ENCODE data around the gene HOXC9.

The HOXC9 gene

GRCh38 chr12:54001283-54002187 lies 1.6 kb downstream of the HOXC9 start (continued):
- no peak for TF ChIP-seq ZNF529 (tag by site-specific recombination; IDR thresholded peaks at IDR 0.05; ENCODE audit: insufficient replicate concordance)
- TF ChIP-seq ZBTB6 (tag by site-specific recombination; IDR thresholded peaks at IDR 0.05), result no peak
- no peak for TF ChIP-seq ZSCAN16 (tag by site-specific recombination; IDR thresholded peaks at IDR 0.05)
- no peak for TF ChIP-seq ZNF510 (tag by site-specific recombination; IDR thresholded peaks at IDR 0.05; ENCODE audit: insufficient replicate concordance)
- no peak for TF ChIP-seq ZNF175 (tag by site-specific recombination; IDR thresholded peaks at IDR 0.05)
- TF ChIP-seq ZNF292 (tag by site-specific recombination; IDR thresholded peaks at IDR 0.05; ENCODE audit: borderline replicate concordance, low read depth), result no peak
- TF ChIP-seq ZNF2 (tag by site-specific recombination; IDR thresholded peaks at IDR 0.05), result no peak
- TF ChIP-seq ZSCAN5A (tag by site-specific recombination; IDR thresholded peaks at IDR 0.05), result no peak
- no peak for TF ChIP-seq ZFP41 (tag by site-specific recombination; IDR thresholded peaks at IDR 0.05; ENCODE audit: borderline replicate concordance)
- no peak for TF ChIP-seq ZNF768 (tag by site-specific recombination; IDR thresholded peaks at IDR 0.05)
- no peak for TF ChIP-seq EGR2 (tag by site-specific recombination; IDR thresholded peaks at IDR 0.05; ENCODE audit: low read depth)
- no peak for TF ChIP-seq ZNF433 (tag by site-specific recombination; IDR thresholded peaks at IDR 0.05; ENCODE audit: low read depth)
- no peak for TF ChIP-seq ZNF777 (tag by site-specific recombination; IDR thresholded peaks at IDR 0.05; ENCODE audit: borderline replicate concordance)
- TF ChIP-seq ZNF362 (tag by site-specific recombination; IDR thresholded peaks at IDR 0.05), result no peak
- TF ChIP-seq ZNF37A (tag by site-specific recombination; IDR thresholded peaks at IDR 0.05), result no peak
- TF ChIP-seq, protein P1, sequence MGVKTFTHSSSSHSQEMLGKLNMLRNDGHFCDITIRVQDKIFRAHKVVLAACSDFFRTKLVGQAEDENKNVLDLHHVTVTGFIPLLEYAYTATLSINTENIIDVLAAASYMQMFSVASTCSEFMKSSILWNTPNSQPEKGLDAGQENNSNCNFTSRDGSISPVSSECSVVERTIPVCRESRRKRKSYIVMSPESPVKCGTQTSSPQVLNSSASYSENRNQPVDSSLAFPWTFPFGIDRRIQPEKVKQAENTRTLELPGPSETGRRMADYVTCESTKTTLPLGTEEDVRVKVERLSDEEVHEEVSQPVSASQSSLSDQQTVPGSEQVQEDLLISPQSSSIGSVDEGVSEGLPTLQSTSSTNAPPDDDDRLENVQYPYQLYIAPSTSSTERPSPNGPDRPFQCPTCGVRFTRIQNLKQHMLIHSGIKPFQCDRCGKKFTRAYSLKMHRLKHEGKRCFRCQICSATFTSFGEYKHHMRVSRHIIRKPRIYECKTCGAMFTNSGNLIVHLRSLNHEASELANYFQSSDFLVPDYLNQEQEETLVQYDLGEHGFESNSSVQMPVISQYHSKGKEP (tag by site-specific recombination; IDR thresholded peaks at IDR 0.05), result 0 out of 2 replicates have a peak, but pooled peaks have one; percentile 8
- no peak for TF ChIP-seq ZNF311 (tag by site-specific recombination; IDR thresholded peaks at IDR 0.05; ENCODE audit: borderline replicate concordance)
- no peak for TF ChIP-seq HOXD13 (CRISPR knock-in tag; IDR thresholded peaks at IDR 0.05; ENCODE audit: borderline replicate concordance)
- TF ChIP-seq GLI4 (tag by site-specific recombination; IDR thresholded peaks at IDR 0.05), result no peak
- TF ChIP-seq ZNF266 (tag by site-specific recombination; IDR thresholded peaks at IDR 0.05; ENCODE audit: low read depth), result no peak
- TF ChIP-seq ZNF580 (tag by site-specific recombination; IDR thresholded peaks at IDR 0.05), result peak; percentile 15; the same call in 1 of the 2 replicates
- no peak for TF ChIP-seq ZNF354C (tag by site-specific recombination; IDR thresholded peaks at IDR 0.05; ENCODE audit: borderline replicate concordance, low read depth)
- 0 out of 2 replicates have a peak, but pooled peaks have one; percentile 32 for TF ChIP-seq GFI1B (tag by site-specific recombination; IDR thresholded peaks at IDR 0.05)
- no peak for TF ChIP-seq OSR2 (tag by site-specific recombination; IDR thresholded peaks at IDR 0.05)
- TF ChIP-seq ZNF624 (tag by site-specific recombination; IDR thresholded peaks at IDR 0.05), result no peak
- TF ChIP-seq, protein P2, sequence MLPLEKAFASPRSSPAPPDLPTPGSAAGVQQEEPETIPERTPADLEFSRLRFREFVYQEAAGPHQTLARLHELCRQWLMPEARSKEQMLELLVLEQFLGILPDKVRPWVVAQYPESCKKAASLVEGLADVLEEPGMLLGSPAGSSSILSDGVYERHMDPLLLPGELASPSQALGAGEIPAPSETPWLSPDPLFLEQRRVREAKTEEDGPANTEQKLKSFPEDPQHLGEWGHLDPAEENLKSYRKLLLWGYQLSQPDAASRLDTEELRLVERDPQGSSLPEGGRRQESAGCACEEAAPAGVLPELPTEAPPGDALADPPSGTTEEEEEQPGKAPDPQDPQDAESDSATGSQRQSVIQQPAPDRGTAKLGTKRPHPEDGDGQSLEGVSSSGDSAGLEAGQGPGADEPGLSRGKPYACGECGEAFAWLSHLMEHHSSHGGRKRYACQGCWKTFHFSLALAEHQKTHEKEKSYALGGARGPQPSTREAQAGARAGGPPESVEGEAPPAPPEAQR (tag by site-specific recombination; IDR thresholded peaks at IDR 0.05), result no peak
- peak; percentile 95 for TF ChIP-seq ZIC2 (tag by site-specific recombination; IDR thresholded peaks at IDR 0.05)
- peak; percentile 39; the same call in 1 of the 2 replicates for TF ChIP-seq ZBTB17 (tag by site-specific recombination; IDR thresholded peaks at IDR 0.05)
- TF ChIP-seq ZNF626 (tag by site-specific recombination; IDR thresholded peaks at IDR 0.05), result no peak
- TF ChIP-seq, protein P3, sequence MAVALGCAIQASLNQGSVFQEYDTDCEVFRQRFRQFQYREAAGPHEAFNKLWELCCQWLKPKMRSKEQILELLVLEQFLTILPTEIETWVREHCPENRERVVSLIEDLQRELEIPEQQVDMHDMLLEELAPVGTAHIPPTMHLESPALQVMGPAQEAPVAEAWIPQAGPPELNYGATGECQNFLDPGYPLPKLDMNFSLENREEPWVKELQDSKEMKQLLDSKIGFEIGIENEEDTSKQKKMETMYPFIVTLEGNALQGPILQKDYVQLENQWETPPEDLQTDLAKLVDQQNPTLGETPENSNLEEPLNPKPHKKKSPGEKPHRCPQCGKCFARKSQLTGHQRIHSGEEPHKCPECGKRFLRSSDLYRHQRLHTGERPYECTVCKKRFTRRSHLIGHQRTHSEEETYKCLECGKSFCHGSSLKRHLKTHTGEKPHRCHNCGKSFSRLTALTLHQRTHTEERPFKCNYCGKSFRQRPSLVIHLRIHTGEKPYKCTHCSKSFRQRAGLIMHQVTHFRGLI (tag by site-specific recombination; IDR thresholded peaks at IDR 0.05), result no peak
- peak; percentile 38; the same call in 1 of the 2 replicates for TF ChIP-seq BCL11B (tag by site-specific recombination; IDR thresholded peaks at IDR 0.05; ENCODE audit: low read depth)

All from HEK293 (cell line).